Prostate gland (tissue), 2 donors: ENCODE measurements around the gene MAD1L1. TPM values are rescaled to one million over a fixed set of nuclear protein-coding genes. Genes with fewer than 3 reads are reported as not detected.

Experiments used
- DNase-seq: peaks from one replicate; pipeline ENCODE4 v3.0.0-alpha.2; 2019; ENCODE audit warnings: low spot score
- H3K27ac ChIP-seq, 2 donors: fragments of 200-600 bp; sonication (generic); 2 replicates each; pipeline ENCODE4 v1.5.1; 2017 to 2019
- H3K27me3 ChIP-seq: fragments of 200-600 bp; sonication (generic); replicated peaks from 2 replicates; pipeline ENCODE4 v1.5.1; 2019; ENCODE audit not compliant: insufficient read depth
- H3K36me3 ChIP-seq, 2 donors: fragments of 200-600 bp; sonication (generic); 1 replicate in 1 of 2; 2 replicates in 1 of 2; pipeline versions ENCODE4 v1.5.1 to v1.8.1; 2017 to 2019
- H3K4me1 ChIP-seq: fragments of 200-600 bp; sonication (generic); replicated peaks from 2 replicates; pipeline ENCODE4 v1.5.1; 2019
- H3K4me3 ChIP-seq, 2 donors: fragments of 200-600 bp; sonication (generic); 2 replicates each; pipeline ENCODE4 v1.5.1; 2017 to 2019
- H3K9me3 ChIP-seq: fragments of 200-600 bp; sonication (generic); 2 replicates; pipeline ENCODE4 v1.5.1; 2017
- CTCF ChIP-seq, 4 experiments: fragments of 200-600 bp in 2 of 4; fragments of 450-650 bp in 2 of 4; sonication (generic) in 2 of 4; IDR thresholded peaks; 1 replicate in 3 of 4; 2 replicates in 1 of 4; pipeline ENCODE4 v1.5.1; 2016 to 2019; ENCODE audit warnings: antibody characterized with exemption in 4 of 4, mild to moderate bottlenecking in 2 of 4, moderate library complexity in 2 of 4
- POLR2A ChIP-seq: fragments of 450-650 bp; IDR thresholded peaks from one replicate; pipeline ENCODE4 v1.6.1; 2016; ENCODE audit warnings: antibody characterized with exemption, mild to moderate bottlenecking
- POLR2AphosphoS5 ChIP-seq: sonication (generic); formaldehyde crosslinking; IDR thresholded peaks from one replicate; pipeline ENCODE4 v1.6.1; 2017; ENCODE audit warnings: antibody characterized with exemption
- WGBS: methylation state at CpG from one replicate; pipeline ENCODE4 v1.1.5; 2018; 5-methylcytosine and 5-hydroxymethylcytosine counted together
- intact Hi-C: fragments of 100-400 bp; cut with DNase I; formaldehyde crosslinking; loops from one replicate; pipeline ENCODE4 v1.14.2; 2022
- total RNA-seq, 2 donors: library from RNA; depleted of rRNA; stranded (reverse); fragments of >200 nt; gene quantifications; one replicate each; pipeline ENCODE4 v1.1.0, GENCODE V29; 2016

Gene MAD1L1
- total RNA-seq, 2 donors from 2014 or later: 79.3 to 91.9 TPM

GRCh38 chr7:1938788-1939433 is 293.8 kb downstream of the MAD1L1 start:
- H3K27ac ChIP-seq: no peak overlapping the region
- H3K27me3 ChIP-seq: no peaks in the 10 kb centered on the region
- 87% methylated on average over 28 of the region's 39 CpGs for WGBS
- no peak for DNase-seq
- H3K4me1 ChIP-seq: no peaks in the 10 kb centered on the region
- TF ChIP-seq POLR2A (no peak), CTCF (IDR thresholded peaks at IDR 0.05) (no peak), POLR2AphosphoS5 (no peak)
- no peaks in the 10 kb centered on the region for H3K36me3 ChIP-seq
- intact Hi-C loops: no loop called here
- no peaks in the 10 kb centered on the region for H3K9me3 ChIP-seq
- no peak overlapping the region for H3K4me3 ChIP-seq

GRCh38 chr7:1937252-1937605 is 295.5 kb downstream of the MAD1L1 start:
- 96% methylated on average over 11 of the region's 11 CpGs for WGBS
- H3K9me3 ChIP-seq: no peaks in the 10 kb centered on the region
- intact Hi-C loops: no loop called here
- no peak for DNase-seq
- H3K4me3 ChIP-seq: no peak overlapping the region
- H3K27me3 ChIP-seq: no peaks in the 10 kb centered on the region
- no peak overlapping the region for H3K27ac ChIP-seq
- H3K36me3 ChIP-seq: no peaks in the 10 kb centered on the region
- no peaks in the 10 kb centered on the region for H3K4me1 ChIP-seq
- TF ChIP-seq POLR2A (no peak), CTCF (IDR thresholded peaks at IDR 0.05) (no peak), POLR2AphosphoS5 (no peak)

GRCh38 chr7:1936531-1937251 is 296.1 kb downstream of the MAD1L1 start:
- H3K4me1 ChIP-seq: no peaks in the 10 kb centered on the region
- intact Hi-C loops: no loop called here
- no peak overlapping the region for H3K27ac ChIP-seq
- H3K9me3 ChIP-seq: no peaks in the 10 kb centered on the region
- no peak for TF ChIP-seq CTCF (IDR thresholded peaks at IDR 0.05)
- TF ChIP-seq POLR2AphosphoS5: no peak
- no peak for TF ChIP-seq POLR2A
- H3K4me3 ChIP-seq: no peak overlapping the region
- no peak for DNase-seq
- H3K27me3 ChIP-seq: no peaks in the 10 kb centered on the region
- 93% methylated on average over 29 of the region's 29 CpGs for WGBS
- no peaks in the 10 kb centered on the region for H3K36me3 ChIP-seq

- Histone ChIP-seq H3K27me3 (no peaks in the 10 kb centered on the region), H3K4me1 (no peaks in the 10 kb centered on the region), H3K36me3 (no peaks in the 10 kb centered on the region), H3K4me3 (no peak overlapping the region), H3K9me3 (no peaks in the 10 kb centered on the region), H3K27ac (no peak overlapping the region)
- no peak for DNase-seq
- WGBS: 93% methylated on average over 8 of the region's 8 CpGs
- intact Hi-C loops: no loop called here
- TF ChIP-seq POLR2A (no peak), POLR2AphosphoS5 (no peak), CTCF (IDR thresholded peaks at IDR 0.05) (no peak)
These were observed 296.8 kb downstream of the MAD1L1 start for GRCh38 chr7:1936006-1936310.
